ENCODE measurements around the gene RAB9B. TPM values are rescaled to one million over a fixed set of nuclear protein-coding genes. Genes with fewer than 3 reads are reported as not detected.
"Not testable (repeated sequence)": the region's sequence is repeated elsewhere in the genome, so short reads cannot be mapped to it uniquely, and the experiment has no call there.

The RAB9B gene
- total RNA-seq, 2 experiments from 2014 or later: 0.33 to 0.37 TPM

GRCh38 chrX:103830848-103831247, 1.2 kb downstream of the RAB9B start:
- H3K27ac Mint-ChIP-seq: no peak overlapping the region
- DNase-seq (no peak), ATAC-seq (ENCODE audit: low read depth) (no peak)
- H3K36me3 Mint-ChIP-seq: no peaks in the 10 kb centered on the region
- H3K4me1 Mint-ChIP-seq: peaks cover 3% of the 10 kb centered on the region
- POLR2A ChIA-PET: no interaction called here
- no peak overlapping the region for H3K4me3 Mint-ChIP-seq
- H3K27me3 Mint-ChIP-seq: peaks cover 4% of the 10 kb centered on the region
- no peaks in the 10 kb centered on the region for H3K9me3 Mint-ChIP-seq

- POLR2A ChIA-PET: no interaction called here
- Mint-ChIP-seq H3K9me3 (no peaks in the 10 kb centered on the region), H3K4me1 (peaks cover 6% of the 10 kb centered on the region), H3K36me3 (no peaks in the 10 kb centered on the region), H3K27me3 (no peaks in the 10 kb centered on the region), H3K4me3 (no peak overlapping the region), H3K27ac (no peak overlapping the region)
- no peak for DNase-seq
- ATAC-seq (ENCODE audit: low read depth): no peak
Observed at GRCh38 chrX:103828529-103828928, 3.5 kb downstream of the RAB9B start.

GRCh38 chrX:103825881-103826280, 6.2 kb downstream of the RAB9B start:
- DNase-seq: no peak
- POLR2A ChIA-PET: no interaction called here
- Mint-ChIP-seq H3K4me3 (no peak overlapping the region), H3K9me3 (no peaks in the 10 kb centered on the region), H3K27ac (no peak overlapping the region), H3K4me1 (peaks cover 4% of the 10 kb centered on the region), H3K27me3 (no peaks in the 10 kb centered on the region), H3K36me3 (no peaks in the 10 kb centered on the region)
- ATAC-seq (ENCODE audit: low read depth): no peak

- ATAC-seq (ENCODE audit: low read depth) (no peak), DNase-seq (no peak)
- H3K4me1 Mint-ChIP-seq: peaks cover 4% of the 10 kb centered on the region
- no peak overlapping the region for H3K4me3 Mint-ChIP-seq
- POLR2A ChIA-PET: interaction anchor here (1.1 kb wide), 1 partner anchor 9 kb away, joined by 3 read pairs; no protein-coding TSS in a partner anchor
- H3K27me3 Mint-ChIP-seq: no peaks in the 10 kb centered on the region
- no peaks in the 10 kb centered on the region for H3K36me3 Mint-ChIP-seq
- H3K27ac Mint-ChIP-seq: no peak overlapping the region
- no peaks in the 10 kb centered on the region for H3K9me3 Mint-ChIP-seq
Observed at GRCh38 chrX:103823591-103823990, 8.5 kb downstream of the RAB9B start.

- not testable (repeated sequence) for H3K27ac Mint-ChIP-seq
Observed at GRCh38 chrX:103820802-103821201, 11.3 kb downstream of the RAB9B start.

GRCh38 chrX:103818842-103819619, 13.0 kb downstream of the RAB9B start:
- ATAC-seq (ENCODE audit: low read depth) (no peak), DNase-seq (no peak)
- H3K27me3 Mint-ChIP-seq: peaks cover 3% of the 10 kb centered on the region
- POLR2A ChIA-PET: no interaction called here
- no peak overlapping the region for H3K4me3 Mint-ChIP-seq
- H3K36me3 Mint-ChIP-seq: no peaks in the 10 kb centered on the region
- H3K4me1 Mint-ChIP-seq: no peaks in the 10 kb centered on the region
- no peaks in the 10 kb centered on the region for H3K9me3 Mint-ChIP-seq
- no peak overlapping the region for H3K27ac Mint-ChIP-seq

More at GRCh38 chrX:103820802-103821201, 11.3 kb downstream of the RAB9B start:
- H3K9me3 Mint-ChIP-seq; H3K27me3 Mint-ChIP-seq; H3K4me3 Mint-ChIP-seq; H3K4me1 Mint-ChIP-seq; H3K36me3 Mint-ChIP-seq; ATAC-seq (ENCODE audit: low read depth); POLR2A ChIA-PET; DNase-seq: not testable (repeated sequence)

GRCh38 chrX:103817502-103817901, 14.6 kb downstream of the RAB9B start:
- H3K9me3 Mint-ChIP-seq: no peaks in the 10 kb centered on the region
- POLR2A ChIA-PET: no interaction called here
- ATAC-seq (ENCODE audit: low read depth): peak; percentile 30
- no peak for DNase-seq
- no peak overlapping the region for H3K27ac Mint-ChIP-seq
- H3K36me3 Mint-ChIP-seq: no peaks in the 10 kb centered on the region
- H3K4me3 Mint-ChIP-seq: no peak overlapping the region
- no peaks in the 10 kb centered on the region for H3K4me1 Mint-ChIP-seq
- H3K27me3 Mint-ChIP-seq: peaks cover 6% of the 10 kb centered on the region

- H3K36me3 Mint-ChIP-seq; DNase-seq; H3K4me3 Mint-ChIP-seq; H3K4me1 Mint-ChIP-seq; ATAC-seq (ENCODE audit: low read depth); POLR2A ChIA-PET; H3K27me3 Mint-ChIP-seq; H3K9me3 Mint-ChIP-seq; H3K27ac Mint-ChIP-seq: not testable (repeated sequence)
Observed at GRCh38 chrX:103817101-103817500, 15.0 kb downstream of the RAB9B start.

- Mint-ChIP-seq H3K27me3 (peaks cover 6% of the 10 kb centered on the region), H3K9me3 (no peaks in the 10 kb centered on the region), H3K4me3 (no peak overlapping the region), H3K27ac (no peak overlapping the region), H3K4me1 (peaks cover 4% of the 10 kb centered on the region), H3K36me3 (no peaks in the 10 kb centered on the region)
- ATAC-seq (ENCODE audit: low read depth): no peak
- POLR2A ChIA-PET: no interaction called here
- no peak for DNase-seq
Observed at GRCh38 chrX:103811858-103812257, 20.2 kb downstream of the RAB9B start.

GRCh38 chrX:103806862-103807474, 25.1 kb downstream of the RAB9B start:
- Mint-ChIP-seq H3K36me3 (no peaks in the 10 kb centered on the region), H3K27ac (no peak overlapping the region), H3K27me3 (no peaks in the 10 kb centered on the region), H3K4me3 (no peak overlapping the region), H3K9me3 (no peaks in the 10 kb centered on the region), H3K4me1 (peaks cover 4% of the 10 kb centered on the region)
- ATAC-seq (ENCODE audit: low read depth) (no peak), DNase-seq (no peak)
- POLR2A ChIA-PET: no interaction called here

- ATAC-seq (ENCODE audit: low read depth): no peak
- H3K9me3 Mint-ChIP-seq: no peaks in the 10 kb centered on the region
- H3K4me1 Mint-ChIP-seq: peaks cover 8% of the 10 kb centered on the region
- DNase-seq: no peak
- H3K27me3 Mint-ChIP-seq: no peaks in the 10 kb centered on the region
- POLR2A ChIA-PET: no interaction called here
- H3K4me3 Mint-ChIP-seq: no peak overlapping the region
- H3K36me3 Mint-ChIP-seq: no peaks in the 10 kb centered on the region
- no peak overlapping the region for H3K27ac Mint-ChIP-seq
Observed at GRCh38 chrX:103805860-103806259, 26.2 kb downstream of the RAB9B start.

GRCh38 chrX:103800318-103800717, 31.7 kb downstream of the RAB9B start:
- no peak for DNase-seq
- no peak overlapping the region for H3K27ac Mint-ChIP-seq
- no peaks in the 10 kb centered on the region for H3K27me3 Mint-ChIP-seq
- H3K4me1 Mint-ChIP-seq: peaks cover 9% of the 10 kb centered on the region
- no peak overlapping the region for H3K4me3 Mint-ChIP-seq
- POLR2A ChIA-PET: no interaction called here
- H3K9me3 Mint-ChIP-seq: no peaks in the 10 kb centered on the region
- H3K36me3 Mint-ChIP-seq: no peaks in the 10 kb centered on the region
- no peak for ATAC-seq (ENCODE audit: low read depth)

- POLR2A ChIA-PET: no interaction called here
- H3K9me3 Mint-ChIP-seq: no peaks in the 10 kb centered on the region
- no peaks in the 10 kb centered on the region for H3K27me3 Mint-ChIP-seq
- H3K27ac Mint-ChIP-seq: no peak overlapping the region
- DNase-seq (no peak), ATAC-seq (ENCODE audit: low read depth) (no peak)
- peaks cover 9% of the 10 kb centered on the region for H3K4me1 Mint-ChIP-seq
- H3K4me3 Mint-ChIP-seq: no peak overlapping the region
- no peaks in the 10 kb centered on the region for H3K36me3 Mint-ChIP-seq
Observed at GRCh38 chrX:103797691-103798090, 34.4 kb downstream of the RAB9B start.

GRCh38 chrX:103794119-103794518, 37.9 kb downstream of the RAB9B start:
- DNase-seq (no peak), ATAC-seq (ENCODE audit: low read depth) (no peak)
- H3K4me3 Mint-ChIP-seq: no peak overlapping the region

More at GRCh38 chrX:103794119-103794518, 37.9 kb downstream of the RAB9B start:
- Mint-ChIP-seq H3K9me3 (no peaks in the 10 kb centered on the region), H3K27ac (no peak overlapping the region), H3K27me3 (no peaks in the 10 kb centered on the region), H3K4me1 (no peaks in the 10 kb centered on the region), H3K36me3 (no peaks in the 10 kb centered on the region)
- POLR2A ChIA-PET: no interaction called here
